Esophagus squamous epithelium (tissue), 5 donors: ENCODE results near the gene HSPB2. TPM values are rescaled to one million over a fixed set of nuclear protein-coding genes. Genes with fewer than 3 reads are reported as not detected.

ENCODE experiments used
- DNase-seq: peaks from one replicate; lab custom pipeline; 2025; lab: John Stamatoyannopoulos, UW
- H3K27ac ChIP-seq, 4 donors: fragments of 200-600 bp; sonication (generic); one replicate each; pipeline ENCODE4 v1.5.1; 2016 to 2019; ENCODE audit warnings: mild to moderate bottlenecking in 1 of 4
- H3K27me3 ChIP-seq, 4 donors: fragments of 200-600 bp; sonication (generic); 1 replicate in 3 of 4; 2 replicates in 1 of 4; pipeline versions ENCODE4 v1.5.1 to v1.6.0; 2017 to 2021; ENCODE audit warnings: antibody characterized with exemption in 1 of 4
- H3K36me3 ChIP-seq, 3 donors: fragments of 200-600 bp; sonication (generic); one replicate each; pipeline ENCODE4 v1.5.1; 2016 to 2019
- H3K4me1 ChIP-seq, 3 donors: fragments of 200-600 bp; sonication (generic); one replicate each; pipeline ENCODE4 v1.5.1; 2017 to 2019
- H3K4me3 ChIP-seq, 4 donors: fragments of 200-600 bp; sonication (generic); 1 replicate in 3 of 4; 2 replicates in 1 of 4; pipeline ENCODE4 v1.5.1; 2016 to 2019; ENCODE audit warnings: mild to moderate bottlenecking in 2 of 4, moderate library complexity in 1 of 4
- H3K9me3 ChIP-seq, 3 donors: fragments of 200-600 bp; sonication (generic); one replicate each; pipeline ENCODE4 v1.5.1; 2016 to 2019
- POLR2A ChIP-seq, 4 donors: fragments of 450-650 bp; IDR thresholded peaks; one replicate each; pipeline ENCODE4 v1.6.1; 2017; ENCODE audit warnings: antibody characterized with exemption in 4 of 4, mild to moderate bottlenecking in 4 of 4, moderate library complexity in 3 of 4
- WGBS, 2 donors: methylation state at CpG; one replicate each; pipeline ENCODE4 v1.1.5; 2018; 5-methylcytosine and 5-hydroxymethylcytosine counted together
- intact Hi-C: fragments of 100-400 bp; cut with DNase I; formaldehyde crosslinking; loops from one replicate; pipeline ENCODE4 v1.15.0; 2022
- total RNA-seq, 4 donors: library from RNA; depleted of rRNA; stranded (reverse); fragments of >200 nt; gene quantifications; one replicate each; pipeline ENCODE4 v1.1.0, GENCODE V29; 2016
- TF ChIP-seq, protein P1 (sequence below), 6 experiments: fragments of 450-650 bp in 4 of 6; fragments of 200-600 bp in 2 of 6; sonication (generic) in 2 of 6; IDR thresholded peaks; one replicate each; pipeline ENCODE4 v1.5.1; 2016 to 2019; ENCODE audit warnings: antibody characterized with exemption in 6 of 6, mild to moderate bottlenecking in 4 of 6, moderate library complexity in 4 of 6
- donor health status: DM: yes; HTN: yes; CAD: no.

HSPB2 gene
- total RNA-seq, 4 donors from 2014 or later, result 0.19 TPM; not detected in 3

- TF ChIP-seq, protein P1, sequence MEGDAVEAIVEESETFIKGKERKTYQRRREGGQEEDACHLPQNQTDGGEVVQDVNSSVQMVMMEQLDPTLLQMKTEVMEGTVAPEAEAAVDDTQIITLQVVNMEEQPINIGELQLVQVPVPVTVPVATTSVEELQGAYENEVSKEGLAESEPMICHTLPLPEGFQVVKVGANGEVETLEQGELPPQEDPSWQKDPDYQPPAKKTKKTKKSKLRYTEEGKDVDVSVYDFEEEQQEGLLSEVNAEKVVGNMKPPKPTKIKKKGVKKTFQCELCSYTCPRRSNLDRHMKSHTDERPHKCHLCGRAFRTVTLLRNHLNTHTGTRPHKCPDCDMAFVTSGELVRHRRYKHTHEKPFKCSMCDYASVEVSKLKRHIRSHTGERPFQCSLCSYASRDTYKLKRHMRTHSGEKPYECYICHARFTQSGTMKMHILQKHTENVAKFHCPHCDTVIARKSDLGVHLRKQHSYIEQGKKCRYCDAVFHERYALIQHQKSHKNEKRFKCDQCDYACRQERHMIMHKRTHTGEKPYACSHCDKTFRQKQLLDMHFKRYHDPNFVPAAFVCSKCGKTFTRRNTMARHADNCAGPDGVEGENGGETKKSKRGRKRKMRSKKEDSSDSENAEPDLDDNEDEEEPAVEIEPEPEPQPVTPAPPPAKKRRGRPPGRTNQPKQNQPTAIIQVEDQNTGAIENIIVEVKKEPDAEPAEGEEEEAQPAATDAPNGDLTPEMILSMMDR (IDR thresholded peaks at IDR 0.05), result no peak
- TF ChIP-seq POLR2A (IDR thresholded peaks at IDR 0.05), result no peak
- H3K27ac ChIP-seq, result peak overlapping the region in 3 of 4 donors; percentile 71 to 82 (median 78)
- DNase-seq, result no peak
- peaks cover 0 to 60% (median 33%) of the 10 kb centered on the region in 3 donors for H3K4me1 ChIP-seq
- intact Hi-C loops, result loop anchor here (10.0 kb wide), 1 partner anchor 149 kb away; the partner anchor contains the start of genes SDHD and TIMM8B
- H3K27me3 ChIP-seq, result no peaks in the 10 kb centered on the region
- no peaks in the 10 kb centered on the region for H3K9me3 ChIP-seq
- H3K4me3 ChIP-seq, result no peak overlapping the region
- H3K36me3 ChIP-seq, result no peaks in the 10 kb centered on the region
- WGBS, 2 donors, result 47 to 61% methylated on average over 4 of the region's 4 CpGs
Observed at GRCh38 chr11:111935317-111936039, 22.9 kb downstream of the HSPB2 start.

GRCh38 chr11:111936040-111936540 lies 23.6 kb downstream of the HSPB2 start:
- peak overlapping the region in 3 of 4 donors; percentile 54 to 79 (median 75) for H3K4me3 ChIP-seq
- intact Hi-C loops, result loop anchor here (10.0 kb wide), 1 partner anchor 149 kb away; the partner anchor contains the start of genes SDHD and TIMM8B
- DNase-seq, result no peak
- 33 to 66% methylated on average over 3 of the region's 3 CpGs for WGBS, 2 donors
- no peak for TF ChIP-seq POLR2A (IDR thresholded peaks at IDR 0.05)
- TF ChIP-seq, protein P1 (IDR thresholded peaks at IDR 0.05), result no peak
- H3K36me3 ChIP-seq, result no peaks in the 10 kb centered on the region
- H3K27ac ChIP-seq, result peak overlapping the region; percentile 44 to 85 (median 76)
- H3K9me3 ChIP-seq, result no peaks in the 10 kb centered on the region
- H3K4me1 ChIP-seq, result peaks cover 0 to 60% (median 33%) of the 10 kb centered on the region in 3 donors
- no peaks in the 10 kb centered on the region for H3K27me3 ChIP-seq

GRCh38 chr11:111937461-111937769 lies 24.9 kb downstream of the HSPB2 start:
- Histone ChIP-seq H3K27me3 (no peaks in the 10 kb centered on the region), H3K36me3 (no peaks in the 10 kb centered on the region), H3K9me3 (no peaks in the 10 kb centered on the region), H3K4me1 (peaks cover 0 to 58% (median 33%) of the 10 kb centered on the region in 3 donors), H3K27ac (peak overlapping the region; percentile 44 to 85 (median 76)), H3K4me3 (peak overlapping the region; percentile 54 to 79 (median 70))
- no peak for TF ChIP-seq POLR2A (IDR thresholded peaks at IDR 0.05)
- TF ChIP-seq, protein P1 (IDR thresholded peaks at IDR 0.05), result no peak
- intact Hi-C loops, result loop anchor here (10.0 kb wide), 1 partner anchor 147 kb away; the partner anchor contains the start of genes SDHD and TIMM8B
- WGBS, 2 donors, result no CpG with 5 or more reads among the region's 9 CpGs
- DNase-seq, result no peak

- Histone ChIP-seq H3K9me3 (no peaks in the 10 kb centered on the region), H3K27me3 (no peaks in the 10 kb centered on the region), H3K27ac (peak overlapping the region in 3 of 4 donors; percentile 71 to 85 (median 82)), H3K36me3 (no peaks in the 10 kb centered on the region), H3K4me3 (peak overlapping the region in 3 of 4 donors; percentile 54 to 79 (median 75)), H3K4me1 (peaks cover 0 to 59% (median 33%) of the 10 kb centered on the region in 3 donors)
- TF ChIP-seq POLR2A (IDR thresholded peaks at IDR 0.05), result no peak
- TF ChIP-seq, protein P1 (IDR thresholded peaks at IDR 0.05), result no peak
- WGBS, 2 donors, result 68 to 71% methylated on average over 7 of the region's 7 CpGs
- DNase-seq, result no peak
- intact Hi-C loops, result loop anchor here (10.0 kb wide), 1 partner anchor 147 kb away; the partner anchor contains the start of genes SDHD and TIMM8B
Observed at GRCh38 chr11:111937844-111938243, 25.3 kb downstream of the HSPB2 start.

DNA sequence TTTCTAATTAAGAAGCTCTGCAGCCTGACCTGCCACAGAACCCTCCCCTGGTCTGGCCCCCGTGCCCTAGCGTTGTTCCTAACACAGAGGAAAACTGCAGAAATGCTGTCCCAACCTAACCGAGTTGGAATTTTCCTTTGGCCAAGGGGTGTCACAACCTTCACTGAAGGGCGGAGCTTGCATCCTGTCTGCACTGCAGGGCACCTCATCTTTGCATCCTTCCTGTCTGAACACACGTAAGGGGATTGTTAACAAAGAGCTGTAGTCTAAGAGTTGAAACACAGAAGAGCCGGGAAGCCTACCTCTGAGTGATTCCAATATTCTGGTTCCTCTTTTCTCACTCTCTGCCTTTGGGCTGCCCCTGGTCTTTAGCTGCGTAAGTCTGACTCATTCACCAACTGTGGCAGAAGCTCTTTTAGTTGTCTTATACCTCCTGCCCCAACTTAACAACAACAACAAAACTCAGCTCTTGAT lies 26.2 kb downstream of the HSPB2 start:
- H3K9me3 ChIP-seq, result no peaks in the 10 kb centered on the region
- intact Hi-C loops, result loop anchor here (10.0 kb wide), 1 partner anchor 146 kb away; the partner anchor contains the start of genes SDHD and TIMM8B
- TF ChIP-seq POLR2A (IDR thresholded peaks at IDR 0.05), result no peak
- TF ChIP-seq, protein P1 (IDR thresholded peaks at IDR 0.05), result no peak
- no peaks in the 10 kb centered on the region for H3K27me3 ChIP-seq
- WGBS, 2 donors, result 21 to 34% methylated on average over 6 to 7 of the region's 7 CpGs
- no peak for DNase-seq
- H3K36me3 ChIP-seq, result no peaks in the 10 kb centered on the region
- peak overlapping the region; percentile 18 to 85 (median 76) for H3K27ac ChIP-seq
- peak overlapping the region in 1 of 4 donors; percentile 27 for H3K4me3 ChIP-seq
- H3K4me1 ChIP-seq, result peaks cover 0 to 59% (median 33%) of the 10 kb centered on the region in 3 donors
